ENCODE data around the gene CATSPER3. TPM values are rescaled to one million over a fixed set of nuclear protein-coding genes. Genes with fewer than 3 reads are reported as not detected.
"Not testable (repeated sequence)": the region's sequence is repeated elsewhere in the genome, so short reads cannot be mapped to it uniquely, and the experiment has no call there.

Gene CATSPER3
- polyA plus RNA-seq, 1 donor from 2014 or later = 0.17 TPM

- Histone ChIP-seq H3K36me3 (ENCODE audit: insufficient read depth, low read length) (no peaks in the 10 kb centered on the region), H3F3A (ENCODE audit: insufficient read depth, low read length, poor library complexity, severe bottlenecking) (no peaks in the 10 kb centered on the region), H3K9me3 (ENCODE audit: low read length) (no peaks in the 10 kb centered on the region), H3K4me2 (ENCODE audit: low read length) (no peak overlapping the region), H3K9me2 (ENCODE audit: insufficient read depth, low read length) (no peaks in the 10 kb centered on the region), H3K4me3 (ENCODE audit: low read length) (no peak overlapping the region), H3K27ac (ENCODE audit: low read length) (no peak overlapping the region), H2AFZ (ENCODE audit: low read depth, low read length) (no peak overlapping the region), H3K27me3 (ENCODE audit: insufficient read depth, low read depth, low read length) (no peaks in the 10 kb centered on the region), H3K9ac (ENCODE audit: low read length) (no peak overlapping the region), H3K79me2 (replicated peaks; ENCODE audit: insufficient read depth, low read length) (no peaks in the 10 kb centered on the region), H4K20me1 (ENCODE audit: insufficient read depth) (no peaks in the 10 kb centered on the region)
- TF ChIP-seq CTCF (IDR thresholded peaks at IDR 0.05; ENCODE audit: poor library complexity, severe bottlenecking) = no peak
- TF ChIP-seq TAF1 (IDR thresholded peaks at IDR 0.05; ENCODE audit: low read depth) = no peak
- TF ChIP-seq RAD21 (conservative IDR thresholded peaks at IDR 0.05) = no peak
- TF ChIP-seq REST (IDR thresholded peaks at IDR 0.05; ENCODE audit: borderline replicate concordance) = no peak
- no peak for TF ChIP-seq MXI1 (conservative IDR thresholded peaks at IDR 0.05; ENCODE audit: poor library complexity, severe bottlenecking)
- no peak for TF ChIP-seq POLR2AphosphoS5 (IDR thresholded peaks at IDR 0.05)
- TF ChIP-seq EZH2 (IDR thresholded peaks at IDR 0.05; ENCODE audit: borderline replicate concordance, insufficient read depth, low read length, poor library complexity, severe bottlenecking) = no peak
- TF ChIP-seq SMC3 (conservative IDR thresholded peaks at IDR 0.05; ENCODE audit: poor library complexity) = no peak
- no peak for TF ChIP-seq EP300 (conservative IDR thresholded peaks at IDR 0.05; ENCODE audit: poor library complexity, severe bottlenecking)
These were observed 21.6 kb downstream of the CATSPER3 start for GRCh38 chr5:134989266-134989830.

- H3K4me2 ChIP-seq (ENCODE audit: low read length); H3K79me2 ChIP-seq (replicated peaks; ENCODE audit: insufficient read depth, low read length); H3K4me3 ChIP-seq (ENCODE audit: low read length); H3K9ac ChIP-seq (ENCODE audit: low read length); H3K27me3 ChIP-seq (ENCODE audit: insufficient read depth, low read depth, low read length); H3K27ac ChIP-seq (ENCODE audit: low read length); H3K9me2 ChIP-seq (ENCODE audit: insufficient read depth, low read length); H3F3A ChIP-seq (ENCODE audit: insufficient read depth, low read length, poor library complexity, severe bottlenecking); H4K20me1 ChIP-seq (ENCODE audit: insufficient read depth); H2AFZ ChIP-seq (ENCODE audit: low read depth, low read length); H3K36me3 ChIP-seq (ENCODE audit: insufficient read depth, low read length); H3K9me3 ChIP-seq (ENCODE audit: low read length): not testable (repeated sequence)
These were observed 22.5 kb downstream of the CATSPER3 start for GRCh38 chr5:134990183-134990582.

- H3K27ac ChIP-seq (ENCODE audit: low read length) = no peak overlapping the region
- H2AFZ ChIP-seq (ENCODE audit: low read depth, low read length) = no peak overlapping the region
- no peaks in the 10 kb centered on the region for H4K20me1 ChIP-seq (ENCODE audit: insufficient read depth)
- TF ChIP-seq POLR2AphosphoS5 (IDR thresholded peaks at IDR 0.05) = no peak
- no peak for TF ChIP-seq SMC3 (conservative IDR thresholded peaks at IDR 0.05; ENCODE audit: poor library complexity)
- no peak for TF ChIP-seq TAF1 (IDR thresholded peaks at IDR 0.05; ENCODE audit: low read depth)
- no peak for TF ChIP-seq RAD21 (conservative IDR thresholded peaks at IDR 0.05)
- TF ChIP-seq EZH2 (IDR thresholded peaks at IDR 0.05; ENCODE audit: borderline replicate concordance, insufficient read depth, low read length, poor library complexity, severe bottlenecking) = no peak
- no peak for TF ChIP-seq CTCF (IDR thresholded peaks at IDR 0.05; ENCODE audit: poor library complexity, severe bottlenecking)
- no peak for TF ChIP-seq EP300 (conservative IDR thresholded peaks at IDR 0.05; ENCODE audit: poor library complexity, severe bottlenecking)
- TF ChIP-seq MXI1 (conservative IDR thresholded peaks at IDR 0.05; ENCODE audit: poor library complexity, severe bottlenecking) = no peak
- no peak for TF ChIP-seq REST (IDR thresholded peaks at IDR 0.05; ENCODE audit: borderline replicate concordance)
- no peaks in the 10 kb centered on the region for H3K9me3 ChIP-seq (ENCODE audit: low read length)
- H3K79me2 ChIP-seq (replicated peaks; ENCODE audit: insufficient read depth, low read length) = no peaks in the 10 kb centered on the region
- H3K9me2 ChIP-seq (ENCODE audit: insufficient read depth, low read length) = no peaks in the 10 kb centered on the region
- H3K4me3 ChIP-seq (ENCODE audit: low read length) = no peak overlapping the region
- no peaks in the 10 kb centered on the region for H3K36me3 ChIP-seq (ENCODE audit: insufficient read depth, low read length)
- H3K4me2 ChIP-seq (ENCODE audit: low read length) = no peak overlapping the region
- H3K27me3 ChIP-seq (ENCODE audit: insufficient read depth, low read depth, low read length) = no peaks in the 10 kb centered on the region
- H3F3A ChIP-seq (ENCODE audit: insufficient read depth, low read length, poor library complexity, severe bottlenecking) = no peaks in the 10 kb centered on the region
- no peak overlapping the region for H3K9ac ChIP-seq (ENCODE audit: low read length)
These were observed 24.4 kb downstream of the CATSPER3 start for GRCh38 chr5:134992148-134992547.

Data from neural cell (in vitro differentiated cells).